Testis (tissue), 5 donors: Measurements from ENCODE around the gene HPD. TPM values are rescaled to one million over a fixed set of nuclear protein-coding genes. Genes with fewer than 3 reads are reported as not detected.
A peak's percentile ranks its signal among the peaks of the same experiment; 100 is the strongest.

Source experiments
- DNase-seq: peaks from one replicate; pipeline ENCODE4 v3.0.0-alpha.2; 2019
- H3K27ac ChIP-seq, 2 donors: fragments of 200-600 bp; sonication (generic); one replicate each; pipeline ENCODE4 v1.5.1; 2019
- H3K27me3 ChIP-seq: fragments of 200-600 bp; sonication (generic); one replicate; pipeline ENCODE4 v1.5.1; 2019
- H3K36me3 ChIP-seq: fragments of 200-600 bp; sonication (generic); one replicate; pipeline ENCODE4 v1.5.1; 2017; ENCODE audit warnings: low read depth; ENCODE audit errors: missing control alignments
- H3K4me1 ChIP-seq: fragments of 200-600 bp; sonication (generic); one replicate; pipeline ENCODE4 v1.5.1; 2019
- H3K4me3 ChIP-seq, 2 donors: fragments of 200-600 bp; sonication (generic); one replicate each; pipeline ENCODE4 v1.5.1; 2017 to 2019
- H3K9me3 ChIP-seq: fragments of 200-600 bp; sonication (generic); one replicate; pipeline ENCODE4 v1.5.1; 2017
- POLR2A ChIP-seq: fragments of 450-650 bp; IDR thresholded peaks from one replicate; pipeline ENCODE4 v1.6.1; 2017; ENCODE audit warnings: antibody characterized with exemption, mild to moderate bottlenecking, moderate library complexity
- whole genome bisulfite sequencing, 2 donors: methylation state at CpG; one replicate each; pipeline ENCODE4 v1.1.5; 2018; 5-methylcytosine and 5-hydroxymethylcytosine counted together
- intact Hi-C: fragments of 100-400 bp; cut with DNase I; formaldehyde crosslinking; loops from one replicate; pipeline ENCODE4 v1.15.1; 2023; ENCODE audit warnings: low total_unique reads
- long read RNA-seq, 2 donors: transcript quantifications; one replicate each; lab custom pipeline, GENCODE V29; 2026
- polyA plus RNA-seq: library from polyadenylated mRNA; stranded (reverse); fragments of 350-450 nt; fragmentation: Illumina TruSeq; extraction: RNeasy Lipid Tissue Mini Kit (QIAGEN cat#74804); gene quantifications from one replicate; pipeline ENCODE4 v1.2.3, GENCODE V29; 2014; ENCODE audit warnings: low read depth, low replicate concordance; ENCODE audit not compliant: insufficient read depth
- total RNA-seq, 2 donors: library from RNA; depleted of rRNA; stranded (reverse); fragments of >200 nt; gene quantifications; one replicate each; pipeline ENCODE4 v1.2.3, GENCODE V29; 2016
- TF ChIP-seq, protein P1 (sequence below), 3 experiments: fragments of 450-650 bp in 2 of 3; fragments of 200-600 bp in 1 of 3; sonication (generic) in 1 of 3; IDR thresholded peaks; one replicate each; pipeline ENCODE4 v1.5.1; 2016 to 2019; ENCODE audit warnings: antibody characterized with exemption in 3 of 3, mild to moderate bottlenecking in 2 of 3, moderate library complexity in 1 of 3

Gene HPD
- total RNA-seq (10 to 100 TPM in 1 of 2 donors, 1 to 10 TPM in 1; 5.9 to 10.6 TPM), polyA plus RNA-seq (11.6 TPM)
- long read RNA-seq, donor 1, partial matches to known transcripts: 0 of 2 reads
- long read RNA-seq, donor 1, other reads (novel, unspliced or antisense): 0 of 2 reads
- long read RNA-seq, donor 2: 0 reads

DNA sequence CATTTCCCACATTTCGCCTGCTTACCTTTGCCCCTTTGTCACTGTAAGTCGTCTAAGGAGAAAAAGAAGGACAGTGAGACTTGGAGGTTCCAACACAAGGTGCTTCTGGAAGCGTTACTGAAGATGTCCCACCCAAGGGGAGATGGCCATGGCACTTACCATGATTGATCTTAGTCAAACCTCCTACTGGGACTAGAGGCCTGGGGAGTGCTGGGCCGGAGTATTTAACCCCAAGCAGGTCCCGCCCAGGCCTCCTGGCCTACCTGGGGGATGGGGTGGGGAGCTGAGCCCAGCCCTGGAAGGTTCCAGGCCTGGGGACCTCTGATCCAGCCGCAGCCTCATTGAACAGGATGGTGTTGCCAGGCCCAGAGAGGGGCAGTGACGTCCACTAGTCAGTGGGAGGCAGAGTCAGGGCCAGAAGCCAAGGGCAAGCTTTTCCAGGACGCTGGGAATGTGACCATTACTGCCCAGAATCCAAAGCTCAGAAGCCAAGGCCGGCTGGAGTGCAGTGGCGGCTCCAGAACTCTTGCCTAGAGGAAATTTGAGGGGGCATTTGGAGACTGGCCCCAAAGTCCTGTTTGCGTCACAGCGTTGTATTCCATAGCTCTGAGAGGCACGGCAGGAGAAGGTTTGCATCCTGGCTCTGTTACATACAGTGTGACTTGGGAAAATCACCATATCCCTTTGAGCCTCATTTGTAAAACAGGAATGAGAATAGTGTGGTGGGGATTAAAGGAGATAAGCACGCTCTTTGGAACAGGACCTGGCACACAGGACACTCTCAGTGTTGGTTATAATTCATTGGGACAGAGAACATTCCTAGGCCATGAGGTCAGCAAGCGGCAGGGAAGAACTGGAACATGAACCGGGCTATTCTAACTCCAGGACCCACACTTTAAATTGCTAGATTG, at the start of gene HPD:
TSS of gene HPD (minus strand) at position 198 of the 911 bp plus-strand sequence. CDS start at position 162, 36 bp downstream.
- no peaks in the 10 kb centered on the region for H3K27me3 ChIP-seq
- no peaks in the 10 kb centered on the region for H3K9me3 ChIP-seq
- H3K4me3 ChIP-seq: no peak within 1 kb of the TSS
- 53 to 55% methylated on average over 15 to 16 of the region's 16 CpGs for WGBS, 2 donors
- H3K4me1 ChIP-seq: peaks cover 20% of the 10 kb centered on the region
- peak; percentile 89 for DNase-seq
- intact Hi-C loops: no loop called here
- H3K27ac ChIP-seq: peak within 1 kb of the TSS; percentile 83 to 91
- H3K36me3 ChIP-seq: no peaks in the 10 kb centered on the region
- TF ChIP-seq, protein P1, sequence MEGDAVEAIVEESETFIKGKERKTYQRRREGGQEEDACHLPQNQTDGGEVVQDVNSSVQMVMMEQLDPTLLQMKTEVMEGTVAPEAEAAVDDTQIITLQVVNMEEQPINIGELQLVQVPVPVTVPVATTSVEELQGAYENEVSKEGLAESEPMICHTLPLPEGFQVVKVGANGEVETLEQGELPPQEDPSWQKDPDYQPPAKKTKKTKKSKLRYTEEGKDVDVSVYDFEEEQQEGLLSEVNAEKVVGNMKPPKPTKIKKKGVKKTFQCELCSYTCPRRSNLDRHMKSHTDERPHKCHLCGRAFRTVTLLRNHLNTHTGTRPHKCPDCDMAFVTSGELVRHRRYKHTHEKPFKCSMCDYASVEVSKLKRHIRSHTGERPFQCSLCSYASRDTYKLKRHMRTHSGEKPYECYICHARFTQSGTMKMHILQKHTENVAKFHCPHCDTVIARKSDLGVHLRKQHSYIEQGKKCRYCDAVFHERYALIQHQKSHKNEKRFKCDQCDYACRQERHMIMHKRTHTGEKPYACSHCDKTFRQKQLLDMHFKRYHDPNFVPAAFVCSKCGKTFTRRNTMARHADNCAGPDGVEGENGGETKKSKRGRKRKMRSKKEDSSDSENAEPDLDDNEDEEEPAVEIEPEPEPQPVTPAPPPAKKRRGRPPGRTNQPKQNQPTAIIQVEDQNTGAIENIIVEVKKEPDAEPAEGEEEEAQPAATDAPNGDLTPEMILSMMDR (IDR thresholded peaks at IDR 0.05): no peak

DNA sequence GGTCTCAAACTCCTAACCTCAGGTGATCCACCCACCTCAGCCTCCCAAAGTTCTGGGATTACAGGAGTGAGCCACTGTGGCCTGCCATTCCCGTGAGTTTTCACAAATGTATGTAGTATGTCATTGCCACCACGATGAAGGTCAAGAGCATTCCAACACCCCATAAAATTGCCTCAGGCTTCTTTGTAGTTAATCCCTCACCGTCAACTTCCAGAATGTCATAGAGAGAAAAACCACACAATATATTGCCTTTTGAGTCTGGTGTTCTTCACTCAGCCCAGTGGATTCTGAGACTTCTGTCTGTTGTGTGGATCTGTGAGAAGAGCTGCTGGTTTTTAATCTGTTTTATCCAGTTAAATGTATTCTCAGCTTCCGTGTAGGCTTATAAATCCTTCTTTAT, 47.1 kb upstream of the HPD start:
- H3K4me1 ChIP-seq: no peaks in the 10 kb centered on the region
- H3K27me3 ChIP-seq: no peaks in the 10 kb centered on the region
- H3K27ac ChIP-seq: no peak overlapping the region
- TF ChIP-seq, protein P1 (IDR thresholded peaks at IDR 0.05): no peak
- no peak for TF ChIP-seq POLR2A
- DNase-seq: no peak
- 80 to 86% methylated on average over 4 of the region's 4 CpGs for WGBS, 2 donors
- intact Hi-C loops: no loop called here
- H3K9me3 ChIP-seq: no peaks in the 10 kb centered on the region
- H3K36me3 ChIP-seq: no peaks in the 10 kb centered on the region
- H3K4me3 ChIP-seq: no peak overlapping the region

DNA sequence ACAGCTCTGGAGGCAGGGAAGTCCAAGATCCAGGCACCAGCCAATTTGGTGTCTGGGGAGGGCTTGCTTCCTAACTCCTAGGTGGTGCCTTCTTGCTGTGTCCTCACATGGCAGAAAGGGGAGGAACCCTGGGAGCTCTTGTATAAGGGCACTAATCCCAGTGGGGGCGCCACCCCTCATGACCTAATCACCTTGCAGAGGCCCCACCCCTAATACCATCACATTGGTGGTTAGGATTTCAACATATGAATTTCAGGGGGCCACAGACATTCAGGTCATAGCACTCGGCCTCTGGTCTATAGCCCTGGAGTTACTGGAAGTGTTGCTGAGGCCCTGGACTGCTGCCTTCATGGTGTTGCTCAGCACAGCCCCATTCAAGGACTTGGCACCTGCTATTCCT, 44.5 kb upstream of the HPD start:
- intact Hi-C loops: no loop called here
- Histone ChIP-seq H3K27ac (no peak overlapping the region), H3K4me1 (no peaks in the 10 kb centered on the region), H3K27me3 (no peaks in the 10 kb centered on the region), H3K9me3 (no peaks in the 10 kb centered on the region), H3K36me3 (no peaks in the 10 kb centered on the region), H3K4me3 (no peak overlapping the region)
- 83 to 97% methylated on average over 2 of the region's 2 CpGs for WGBS, 2 donors
- no peak for DNase-seq
- TF ChIP-seq, protein P1 (IDR thresholded peaks at IDR 0.05): no peak
- TF ChIP-seq POLR2A: no peak

DNA sequence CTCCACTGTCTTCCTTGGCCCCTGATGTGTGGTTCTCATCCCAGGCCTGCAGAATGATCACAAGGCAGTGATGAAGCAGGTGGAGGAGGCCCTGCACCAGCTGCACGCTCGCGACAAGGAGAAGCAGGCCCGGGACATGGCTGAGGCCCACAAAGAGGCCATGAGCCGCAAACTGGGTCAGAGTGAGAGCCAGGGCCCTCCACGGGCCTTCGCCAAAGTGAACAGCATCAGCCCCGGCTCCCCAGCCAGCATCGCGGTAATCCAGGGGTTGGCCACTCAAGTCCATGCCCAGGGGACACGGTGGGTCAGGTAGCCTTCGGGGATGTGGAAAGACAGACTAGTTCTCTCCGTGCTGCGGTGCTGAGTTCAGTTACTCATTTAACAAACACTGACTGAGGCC, 40.9 kb upstream of the HPD start:
- no peaks in the 10 kb centered on the region for H3K36me3 ChIP-seq
- WGBS, 2 donors: 82 to 91% methylated on average over 3 to 14 of the region's 14 CpGs
- H3K4me3 ChIP-seq: no peak overlapping the region
- intact Hi-C loops: no loop called here
- TF ChIP-seq POLR2A: no peak
- TF ChIP-seq, protein P1 (IDR thresholded peaks at IDR 0.05): no peak
- H3K27me3 ChIP-seq: no peaks in the 10 kb centered on the region
- no peaks in the 10 kb centered on the region for H3K4me1 ChIP-seq
- H3K27ac ChIP-seq: no peak overlapping the region
- DNase-seq: no peak
- no peaks in the 10 kb centered on the region for H3K9me3 ChIP-seq
